Measurements from ENCODE around the gene CD247.
A peak's percentile ranks its signal among the peaks of the same experiment; 100 is the strongest.

The CD247 gene

DNA sequence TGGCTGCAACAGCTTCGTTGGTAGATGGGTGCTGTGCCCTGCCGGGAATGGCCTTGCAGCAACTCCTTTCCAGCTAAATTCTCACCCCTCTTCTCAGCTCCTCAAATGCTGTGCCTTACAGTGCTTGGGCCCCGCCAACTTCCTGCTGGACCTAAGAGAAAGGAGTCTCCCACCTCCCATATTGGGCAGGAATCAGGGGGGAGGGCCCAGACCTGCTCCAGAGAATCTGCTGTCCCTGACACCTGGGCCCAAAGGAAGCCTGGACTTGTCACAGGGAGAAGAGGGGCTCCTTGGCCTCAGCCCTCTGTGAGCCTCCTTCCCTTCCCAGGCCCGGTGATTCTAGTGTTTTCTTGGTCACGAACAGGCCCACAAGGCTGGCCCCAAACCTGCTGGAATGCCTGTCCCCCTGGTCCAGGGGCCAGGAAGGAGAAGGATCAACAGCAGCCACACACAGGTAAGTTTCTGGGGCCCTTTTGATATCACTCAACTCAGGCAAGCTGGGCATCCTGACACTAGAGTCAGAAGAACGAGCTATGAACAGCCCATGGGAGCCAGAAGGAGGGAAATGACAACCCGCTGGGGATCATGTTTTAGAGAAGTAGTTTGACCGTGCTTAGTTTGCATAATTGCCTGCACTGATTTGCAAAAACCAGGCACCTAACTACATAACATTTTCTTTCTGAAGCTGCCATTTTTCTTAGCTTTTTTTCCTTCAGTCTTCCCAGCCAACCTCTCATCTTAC is 86.2 kb downstream of the CD247 start:
- no peak for DNase-seq

GRCh38 chr1:167431261-167431908 is 86.9 kb downstream of the CD247 start:
- DNase-seq: no peak

DNA sequence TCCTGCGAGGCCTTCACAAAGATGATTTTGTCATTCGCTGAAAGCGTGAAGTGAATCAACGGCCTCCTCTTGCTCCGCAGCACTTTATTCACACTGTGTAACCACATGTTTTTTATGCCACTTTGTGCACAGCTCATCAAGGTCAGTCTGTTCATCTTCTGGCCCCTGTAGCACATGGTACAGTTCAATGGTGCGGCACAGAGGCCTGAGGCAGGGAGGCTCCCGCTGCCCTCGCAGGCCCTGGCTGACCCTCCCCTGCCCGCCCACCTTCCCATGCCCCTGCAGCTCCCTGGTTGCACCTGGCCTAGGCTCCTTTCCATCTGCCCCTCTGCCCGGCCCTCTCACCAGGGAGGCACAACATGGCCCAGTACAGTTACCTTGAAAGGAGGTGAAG is 87.5 kb downstream of the CD247 start:
- no peak for DNase-seq

GRCh38 chr1:167430134-167430848 is 88.0 kb downstream of the CD247 start:
- DNase-seq: no peak

GRCh38 chr1:167429612-167430011 is 88.7 kb downstream of the CD247 start:
- no peak for DNase-seq

DNA sequence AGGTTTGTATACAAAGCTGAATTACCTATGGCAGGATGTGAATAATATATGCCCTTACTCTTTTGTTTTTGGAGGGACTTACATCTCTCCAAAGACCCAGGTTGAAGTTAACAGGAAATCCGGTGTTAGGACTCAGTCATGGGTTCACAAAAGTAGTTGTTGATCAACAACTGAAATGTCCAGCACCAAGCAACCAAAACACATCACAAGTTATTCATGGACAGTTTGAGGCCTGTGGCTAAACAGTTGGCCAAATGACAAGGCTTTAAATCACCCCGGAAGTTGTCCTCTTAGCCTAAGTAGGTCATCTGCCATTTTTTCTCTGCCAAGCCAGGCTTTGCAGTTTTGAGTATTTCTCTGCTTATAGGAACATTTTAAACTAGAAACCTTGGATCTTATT is 89.9 kb downstream of the CD247 start:
- no peak for DNase-seq

- no peak for DNase-seq
Measured at GRCh38 chr1:167427848-167428247, 90.5 kb downstream of the CD247 start.

DNA sequence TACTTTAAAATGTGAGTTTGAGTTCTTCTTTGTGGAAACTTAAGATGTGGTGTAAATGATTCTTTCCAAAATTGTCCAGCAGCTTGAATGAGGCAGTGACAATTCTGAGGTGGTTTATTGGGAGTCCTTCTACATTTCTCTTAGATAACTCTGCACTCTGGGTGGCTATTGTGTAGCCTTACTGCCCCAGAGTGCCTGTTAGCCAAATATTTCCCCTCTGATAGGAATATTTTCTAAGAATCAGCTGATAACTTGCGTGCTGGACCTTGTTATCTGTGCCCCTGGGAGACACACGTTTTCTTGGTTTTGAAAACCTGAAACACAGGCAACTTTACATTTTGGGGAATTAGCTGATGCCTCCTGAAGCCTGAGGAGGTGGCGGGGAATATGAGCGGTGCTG is 91.6 kb downstream of the CD247 start:
- no peak for DNase-seq

DNA sequence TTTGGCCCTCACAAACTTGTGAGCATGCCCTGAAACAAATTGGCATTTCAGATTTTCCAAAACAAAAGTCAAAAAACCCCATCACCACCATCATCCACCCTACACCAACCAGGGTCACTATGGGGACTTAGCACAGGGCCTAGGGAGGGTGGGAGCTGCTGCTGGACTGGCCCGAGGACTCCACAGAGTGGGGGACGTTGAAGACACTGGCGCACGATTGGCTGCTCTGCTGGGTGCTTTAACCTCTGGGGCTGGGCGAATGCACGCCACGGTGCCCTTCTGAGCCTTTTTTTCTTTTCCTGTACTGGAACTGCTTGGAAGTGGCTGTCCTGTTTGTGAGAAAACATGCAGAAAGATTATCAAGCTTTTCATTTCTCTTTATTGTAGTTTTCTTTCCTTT is 92.8 kb downstream of the CD247 start:
- no peak for DNase-seq

GRCh38 chr1:167423684-167424619 is 94.4 kb downstream of the CD247 start:
- DNase-seq: no peak

GRCh38 chr1:167420510-167420909 is 97.8 kb downstream of the CD247 start:
- DNase-seq: no peak

DNA sequence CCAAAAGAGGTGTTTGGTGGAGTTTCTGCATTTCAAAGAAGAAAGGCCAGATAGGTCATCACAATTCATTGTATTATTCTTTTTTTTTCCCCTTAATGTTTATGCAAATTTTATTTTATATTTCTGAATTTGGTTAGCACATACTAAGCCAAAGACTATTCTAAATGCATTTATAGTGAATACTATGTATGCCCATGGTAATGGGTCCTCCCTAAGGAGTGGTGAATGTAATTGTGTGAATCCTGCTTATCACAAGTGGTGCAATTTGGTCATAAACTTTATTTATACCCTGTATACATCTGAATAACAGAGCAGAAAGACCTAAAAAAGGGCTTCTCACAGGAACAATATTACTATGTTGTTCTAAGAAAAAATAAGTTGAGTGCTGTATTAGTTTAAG is 99.1 kb downstream of the CD247 start:
- no peak for DNase-seq

- DNase-seq: no peak
Measured at GRCh38 chr1:167418391-167418790, 99.9 kb downstream of the CD247 start.

DNA sequence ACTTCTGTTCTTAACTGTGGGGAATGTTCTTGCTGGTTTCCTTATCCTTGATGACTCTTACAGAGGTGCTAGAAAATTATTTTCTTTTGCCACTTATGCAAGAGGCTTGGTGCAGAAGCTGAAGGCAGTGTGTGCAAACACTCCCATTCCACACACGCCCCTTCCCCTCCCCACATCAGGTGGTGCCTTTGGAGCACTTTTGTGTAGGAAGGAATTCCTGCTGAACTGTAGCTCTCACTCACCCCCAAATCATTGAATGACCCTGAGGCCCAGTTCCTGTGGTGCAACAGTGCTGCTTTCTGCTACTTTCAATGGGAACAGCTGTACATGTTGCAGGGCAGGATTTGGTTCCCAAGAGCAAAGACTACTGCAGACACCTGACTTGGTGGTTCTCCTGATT is 101.8 kb downstream of the CD247 start:
- no peak for DNase-seq

DNA sequence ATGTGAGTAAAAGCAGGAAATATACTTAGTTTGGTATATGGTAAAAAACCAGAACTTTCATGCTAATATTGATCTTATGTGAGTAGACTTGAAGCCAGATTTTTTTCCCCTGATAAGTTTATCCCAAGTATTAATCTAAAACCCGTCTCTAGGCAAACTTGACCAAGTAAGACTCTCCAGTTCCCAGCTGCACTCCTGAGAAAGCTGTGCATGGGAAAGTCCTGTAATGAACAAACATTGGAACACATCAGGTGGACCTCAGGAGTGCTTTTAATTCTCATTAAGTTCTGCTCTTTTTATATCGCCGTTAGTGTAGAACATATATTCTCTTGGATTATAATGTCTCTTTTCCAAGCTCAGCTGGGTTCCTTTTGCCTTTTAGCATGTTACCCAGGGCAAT is 105.0 kb downstream of the CD247 start:
- no peak for DNase-seq

DNA sequence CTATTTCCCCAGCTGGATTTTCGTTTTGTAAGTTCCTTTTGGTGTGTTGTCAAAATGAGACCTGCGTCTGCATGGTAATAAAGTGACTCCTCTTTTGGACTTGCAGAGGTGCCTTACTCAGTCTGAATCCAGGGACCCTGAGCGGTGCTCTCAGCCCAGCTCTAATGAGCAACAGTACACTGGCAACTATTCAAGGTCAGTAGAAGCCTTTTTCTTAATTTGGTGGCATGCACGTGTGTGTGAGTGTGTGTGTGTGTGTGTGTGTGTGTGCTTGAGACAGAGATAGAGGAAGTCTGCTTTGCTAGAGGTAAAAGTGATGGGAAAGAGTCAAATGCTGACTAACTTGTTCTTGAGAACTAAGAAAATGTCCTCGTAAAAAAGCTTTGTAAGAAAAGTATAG is 105.4 kb downstream of the CD247 start:
- no peak for DNase-seq

DNA sequence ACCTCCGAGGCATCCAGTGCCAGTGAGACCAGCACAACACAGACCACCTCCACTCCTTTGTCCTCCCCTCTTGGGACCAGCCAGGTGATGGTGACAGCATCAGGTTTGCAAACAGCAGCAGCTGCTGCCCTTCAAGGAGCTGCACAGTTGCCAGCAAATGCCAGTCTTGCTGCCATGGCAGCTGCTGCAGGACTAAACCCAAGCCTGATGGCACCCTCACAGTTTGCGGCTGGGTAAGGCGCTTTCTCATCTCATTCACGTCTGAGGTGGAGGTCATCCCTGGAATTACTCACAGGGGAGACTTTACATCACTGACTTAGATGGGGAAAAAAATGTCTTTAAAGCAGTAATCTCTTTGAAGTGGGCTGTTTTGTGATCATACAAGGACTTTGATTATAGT is 106.3 kb downstream of the CD247 start:
- no peak for DNase-seq

DNA sequence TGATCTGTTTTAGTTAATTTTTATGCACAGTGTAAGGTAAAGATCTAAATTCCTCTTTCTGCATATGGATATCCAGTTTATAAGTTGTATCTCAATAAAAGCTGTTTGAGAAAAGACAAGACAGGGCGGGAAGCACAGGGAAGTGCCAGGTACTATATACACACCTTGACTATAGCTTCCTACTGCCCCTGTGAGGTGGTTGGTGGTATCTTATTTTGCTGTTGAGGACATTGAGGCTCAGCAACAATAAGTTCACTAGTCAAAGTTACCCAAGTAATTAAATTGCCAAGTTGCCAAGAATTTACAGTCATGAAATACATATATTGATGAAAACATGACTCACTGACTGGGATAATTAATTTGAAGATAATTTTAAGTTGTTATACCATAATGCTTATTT is 109.1 kb downstream of the CD247 start:
- no peak for DNase-seq

- no peak for DNase-seq
Measured at GRCh38 chr1:167408355-167408754, 110.0 kb downstream of the CD247 start.

- no peak for DNase-seq
Measured at GRCh38 chr1:167404908-167405307, 113.4 kb downstream of the CD247 start.

DNA sequence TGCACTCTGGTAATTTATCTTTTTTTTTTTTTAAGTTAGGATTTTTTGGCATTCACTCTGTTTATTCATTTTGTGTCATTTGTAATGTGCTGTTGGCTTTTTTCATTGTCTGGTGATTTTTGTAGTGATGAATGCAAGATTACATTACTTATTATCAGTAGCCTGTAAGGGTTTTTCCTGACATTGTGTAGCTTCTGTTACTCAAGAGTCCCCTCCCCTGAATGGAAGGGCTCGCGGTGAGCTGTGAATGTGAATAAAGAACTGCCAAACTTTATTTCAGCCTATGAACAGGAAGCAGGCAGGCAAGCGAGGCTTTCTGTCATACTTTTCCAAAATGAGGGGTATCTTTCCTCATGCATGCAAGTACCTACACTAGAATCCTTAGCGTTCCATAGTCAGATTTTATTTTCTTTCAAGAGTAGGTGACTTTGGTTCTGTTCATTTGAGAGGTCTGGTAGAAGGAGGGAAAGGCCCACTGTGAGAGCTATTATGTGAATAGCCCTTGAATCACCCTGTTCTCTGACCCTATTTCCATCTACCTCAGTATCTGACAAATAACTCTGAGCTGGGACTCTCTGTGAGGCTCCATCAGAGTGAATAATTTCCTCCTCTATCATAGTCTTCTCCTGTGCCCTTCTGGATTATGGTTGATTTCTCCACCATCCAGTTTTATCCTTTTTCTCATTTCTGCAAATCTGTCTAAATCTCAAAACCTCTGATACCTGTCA is 114.0 kb downstream of the CD247 start:
- DNase-seq: no peak

DNA sequence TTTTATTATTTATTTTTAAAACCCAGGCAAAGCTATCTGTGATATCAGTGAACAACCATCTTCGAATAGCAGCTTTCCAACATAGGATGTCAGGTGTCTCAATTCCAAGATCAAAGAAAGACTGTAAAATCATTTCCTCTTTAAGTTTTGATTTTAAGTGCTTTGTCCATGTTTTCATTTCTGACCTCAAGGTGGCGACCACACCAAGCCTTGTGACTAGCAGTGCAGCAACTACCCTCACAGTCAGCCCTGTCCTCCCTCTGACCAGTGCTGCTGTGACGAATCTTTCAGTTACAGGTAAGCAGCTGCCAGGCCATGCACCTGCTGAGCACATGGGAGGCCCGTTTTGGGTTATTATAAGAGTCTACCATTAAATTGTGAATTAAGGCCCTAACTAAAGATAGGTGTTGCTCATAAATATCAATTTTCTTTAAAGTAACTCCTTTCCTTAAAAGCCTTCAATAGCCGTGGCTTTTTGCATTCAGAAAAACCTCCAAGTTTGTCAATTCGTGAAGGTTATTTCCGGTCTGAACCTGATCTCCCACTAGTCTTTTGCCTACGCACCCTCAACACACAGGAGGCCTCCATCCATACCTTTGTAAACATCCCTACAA is 117.0 kb downstream of the CD247 start:
- DNase-seq: peak; percentile 68

Data from CD4-positive, alpha-beta T cell treated with Interleukin-21 for 1 hour (primary cell).